GM19467 (cell line): ENCODE measurements around the gene FNDC4.
"Not testable (repeated sequence)": the region's sequence is repeated elsewhere in the genome, so short reads cannot be mapped to it uniquely, and the experiment has no call there.

Source experiments
- ATAC-seq: cut with Tn5 transposase; IDR thresholded peaks from one replicate; pipeline ENCODE4 v1.9.1; 2021; ENCODE audit warnings: mild to moderate bottlenecking, moderate library complexity; ENCODE audit not compliant: unreplicated experiment

Gene FNDC4

DNA sequence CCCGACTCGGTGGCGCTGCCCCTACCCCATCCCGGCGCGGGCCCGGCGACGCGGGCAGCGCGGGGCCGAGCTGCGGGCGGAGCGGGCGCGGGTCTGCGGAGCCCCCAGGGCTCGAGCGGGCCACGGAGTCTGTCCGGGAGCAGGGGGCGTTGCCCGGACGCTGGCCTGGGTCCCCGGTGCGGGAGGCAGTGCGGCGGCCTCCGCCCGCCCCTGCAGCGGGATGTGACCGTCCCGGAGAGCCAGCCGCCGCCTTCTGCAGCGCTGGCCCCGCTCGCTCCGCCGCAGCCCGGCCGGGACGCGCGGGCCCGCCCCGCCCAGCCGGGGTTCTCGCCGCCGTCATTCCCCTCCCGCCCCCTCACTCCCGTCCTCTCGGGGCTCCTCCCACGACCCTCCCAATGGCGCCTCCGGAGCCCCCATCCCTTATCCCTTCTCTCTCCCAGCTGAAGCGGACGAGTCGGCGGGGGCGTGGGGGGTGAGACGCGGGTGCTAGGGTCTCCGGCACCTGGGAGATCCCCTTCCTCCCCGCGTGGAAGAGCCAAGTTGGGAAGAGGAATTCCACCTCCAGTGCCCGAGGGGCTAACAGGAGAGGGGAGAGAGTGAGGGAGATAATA is at the start of gene FNDC4:
FNDC4 (minus strand) TSS at position 257 of the 611 bp plus-strand sequence. CDS start 521 bp downstream, outside the sequence.
- ATAC-seq: no peak

DNA sequence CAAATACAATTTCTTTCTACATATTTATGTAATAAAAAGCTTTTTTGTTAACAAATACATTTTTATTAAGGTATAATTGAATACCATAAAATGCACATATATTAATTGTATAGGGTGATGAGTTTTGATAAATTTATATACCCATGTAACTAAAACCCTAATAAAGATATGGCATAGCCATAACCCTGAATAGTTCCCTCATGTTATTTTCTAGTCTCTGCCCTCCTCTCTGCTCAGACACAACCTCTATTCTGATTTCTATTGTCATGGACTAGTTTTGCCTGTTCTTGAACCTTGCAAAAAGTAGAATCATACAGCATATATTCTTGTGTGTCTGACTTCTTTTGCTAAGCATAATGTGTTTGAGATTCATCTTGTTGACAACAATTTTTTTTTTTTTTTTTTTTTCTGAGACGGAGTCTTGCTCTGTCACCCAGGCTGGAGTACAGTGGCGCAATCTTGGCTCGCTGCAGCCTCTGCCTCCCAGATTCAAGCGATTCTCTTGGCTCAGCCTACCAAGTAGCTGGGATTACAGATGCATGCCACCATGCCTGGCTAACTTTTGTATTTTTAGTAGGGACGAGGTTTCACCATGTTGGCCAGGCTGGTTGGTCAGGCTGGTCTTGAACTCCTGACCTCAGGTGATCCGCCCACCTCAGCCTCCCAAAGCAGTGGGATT is 49.3 kb upstream of the FNDC4 start:
- ATAC-seq: no peak

DNA sequence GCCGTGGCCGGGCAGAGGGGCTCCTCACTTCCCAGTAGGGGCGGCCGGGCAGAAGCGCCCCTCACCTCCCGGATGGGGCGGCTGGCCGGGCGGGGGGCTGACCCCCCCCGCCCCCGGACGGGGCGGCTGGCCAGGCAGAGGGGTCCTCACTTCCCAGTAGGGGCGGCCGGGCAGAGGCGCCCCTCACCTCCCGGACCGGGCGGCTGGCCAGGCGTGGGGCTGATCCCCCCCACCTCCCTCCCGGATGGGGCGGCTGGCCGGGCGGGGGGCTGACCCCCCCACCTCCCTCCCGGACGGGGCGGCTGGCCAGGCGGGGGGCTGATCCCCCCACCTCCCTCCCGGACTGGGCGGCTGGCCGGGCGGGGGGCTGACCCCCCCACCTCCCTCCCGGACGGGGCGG is 44.6 kb upstream of the FNDC4 start:
- ATAC-seq: not testable (repeated sequence)

DNA sequence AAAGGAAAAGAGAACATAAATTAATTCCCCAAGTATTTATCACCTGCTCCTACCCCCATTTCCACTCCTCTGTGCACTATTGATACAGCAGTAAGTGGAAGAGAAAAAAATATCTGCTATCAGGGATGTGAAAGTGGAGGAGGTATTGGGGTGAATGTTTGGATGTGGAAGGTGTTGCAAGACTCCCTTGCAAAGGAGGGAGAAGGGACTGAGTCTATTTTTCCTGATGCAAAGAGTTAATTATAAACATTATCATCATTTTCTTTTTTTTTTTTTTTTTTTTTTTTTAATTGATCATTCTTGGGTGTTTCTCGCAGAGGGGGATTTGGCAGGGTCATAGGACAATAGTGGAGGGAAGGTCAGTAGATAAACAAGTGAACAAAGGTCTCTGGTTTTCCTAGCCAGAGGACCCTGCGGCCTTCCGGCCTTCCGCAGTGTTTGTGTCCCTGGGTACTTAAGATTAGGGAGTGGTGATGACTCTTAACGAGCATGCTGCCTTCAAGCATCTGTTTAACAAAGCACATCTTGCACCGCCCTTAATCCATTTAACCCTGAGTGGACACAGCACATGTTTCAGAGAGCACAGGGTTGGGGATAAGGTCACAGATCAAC is 43.9 kb upstream of the FNDC4 start:
- ATAC-seq: not testable (repeated sequence)

- ATAC-seq: no peak
Measured at GRCh38 chr2:27537287-27537686, 42.3 kb upstream of the FNDC4 start.

- ATAC-seq: no peak
Measured at GRCh38 chr2:27531983-27532382, 37.0 kb upstream of the FNDC4 start.

DNA sequence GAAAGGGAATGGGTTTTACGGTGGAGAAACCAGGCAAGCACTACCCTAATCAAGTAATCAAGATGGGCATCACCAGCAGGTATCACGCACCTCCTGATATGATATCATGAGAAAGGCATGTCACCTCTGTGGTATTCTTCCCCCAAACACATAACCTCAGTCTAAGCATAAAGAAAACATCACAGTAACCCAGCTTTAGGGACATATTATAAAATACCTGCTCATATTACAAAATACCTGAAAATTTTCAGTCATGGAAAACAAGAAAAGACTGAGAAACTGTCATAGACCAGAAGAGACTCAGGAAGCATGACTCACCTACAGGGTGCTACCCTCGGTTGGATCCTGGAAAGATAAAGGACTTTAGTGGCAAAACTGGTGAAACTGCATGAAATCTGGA is 32.2 kb upstream of the FNDC4 start:
- no peak for ATAC-seq

DNA sequence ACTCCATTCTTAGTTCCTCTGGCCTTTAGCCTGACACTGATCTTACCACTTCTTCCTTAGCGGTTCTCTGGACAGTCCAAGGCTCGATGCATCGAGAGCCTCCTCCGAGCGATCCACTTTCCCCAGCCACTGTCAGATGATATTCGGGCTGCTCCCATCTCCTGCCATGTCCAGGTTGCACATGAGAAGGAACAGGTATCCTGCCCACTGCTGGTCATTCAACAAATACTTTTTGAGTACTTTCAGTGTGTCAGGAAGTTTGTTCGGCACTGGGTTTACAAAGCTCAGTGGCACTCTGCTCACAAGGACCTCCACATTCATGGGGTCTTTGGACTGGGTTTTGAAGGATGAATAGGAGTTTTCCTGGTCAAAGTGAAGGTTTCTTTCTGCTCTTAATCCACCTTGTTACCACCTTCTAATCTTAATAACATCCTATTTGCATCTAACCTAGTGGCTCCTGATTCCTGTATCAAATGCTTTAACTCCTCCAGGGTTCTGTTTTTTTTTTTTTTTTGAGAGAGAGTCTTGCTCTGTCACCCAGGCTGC is 27.5 kb upstream of the FNDC4 start:
- ATAC-seq: no peak

DNA sequence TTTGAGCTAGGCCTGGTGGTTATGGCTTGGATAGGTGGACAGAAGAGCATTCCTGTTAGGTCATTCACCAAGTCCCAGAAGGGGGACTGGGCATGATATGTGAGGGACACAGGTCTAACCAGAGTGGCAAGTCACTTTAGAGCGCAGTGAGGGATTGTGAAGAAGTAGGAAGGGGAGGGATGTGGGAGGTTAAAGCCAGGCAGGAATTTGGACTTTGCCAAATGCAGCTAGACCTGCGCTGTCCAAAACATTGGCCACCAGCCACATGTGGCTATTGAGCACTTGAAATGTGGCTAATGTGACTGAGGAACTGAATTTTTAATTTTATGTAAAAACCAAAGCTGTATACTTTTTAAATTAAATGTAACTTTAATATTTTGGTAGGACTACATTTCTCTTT is 25.3 kb upstream of the FNDC4 start:
- ATAC-seq: no peak

DNA sequence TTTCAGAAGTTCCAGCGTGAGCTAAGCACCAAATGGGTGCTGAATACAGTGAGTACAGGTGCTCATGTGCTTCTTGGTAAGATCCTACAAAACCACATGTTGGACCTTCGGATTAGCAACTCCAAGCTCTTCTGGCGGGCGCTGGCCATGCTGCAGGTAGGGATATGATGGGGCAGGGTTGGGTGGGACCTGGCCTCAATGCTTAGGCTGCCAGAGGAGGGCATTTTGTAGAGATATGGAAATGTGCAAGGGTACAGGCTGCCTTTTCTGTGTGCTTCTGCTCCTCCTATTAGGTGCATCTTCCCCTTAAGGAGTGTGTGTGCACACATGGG is 23.7 kb upstream of the FNDC4 start:
- no peak for ATAC-seq

DNA sequence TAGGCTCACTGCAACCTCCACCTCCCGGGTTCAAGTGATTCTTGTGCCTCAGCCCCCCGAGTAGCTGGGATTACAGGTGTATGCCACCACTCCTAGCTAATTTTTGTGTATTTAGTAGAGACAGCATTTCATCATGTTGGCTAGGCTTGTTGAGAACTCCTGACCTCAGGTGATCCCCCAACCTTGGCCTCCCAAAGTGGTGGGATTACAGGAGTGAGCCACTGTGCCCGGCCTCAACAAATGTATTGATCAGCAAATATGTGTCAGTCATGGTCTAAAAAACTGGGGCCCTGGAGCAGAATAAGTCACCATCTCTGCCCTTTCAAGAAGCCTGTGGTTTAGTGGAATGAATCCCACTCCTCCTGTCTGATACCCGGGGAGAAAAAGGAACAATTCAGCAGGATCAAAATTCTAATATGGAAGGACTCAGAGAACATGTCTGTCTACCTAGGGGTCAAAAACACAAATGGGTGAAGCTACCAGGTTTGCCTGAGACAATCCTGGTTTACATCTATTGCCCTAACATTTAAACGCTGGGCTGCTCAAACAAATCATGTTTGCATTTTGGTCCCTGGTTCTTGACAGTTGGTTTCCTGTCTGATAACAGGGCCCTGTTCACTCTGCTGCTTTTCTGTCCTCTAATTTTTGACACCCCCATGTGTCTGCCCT is 23.2 kb upstream of the FNDC4 start:
- no peak for ATAC-seq

DNA sequence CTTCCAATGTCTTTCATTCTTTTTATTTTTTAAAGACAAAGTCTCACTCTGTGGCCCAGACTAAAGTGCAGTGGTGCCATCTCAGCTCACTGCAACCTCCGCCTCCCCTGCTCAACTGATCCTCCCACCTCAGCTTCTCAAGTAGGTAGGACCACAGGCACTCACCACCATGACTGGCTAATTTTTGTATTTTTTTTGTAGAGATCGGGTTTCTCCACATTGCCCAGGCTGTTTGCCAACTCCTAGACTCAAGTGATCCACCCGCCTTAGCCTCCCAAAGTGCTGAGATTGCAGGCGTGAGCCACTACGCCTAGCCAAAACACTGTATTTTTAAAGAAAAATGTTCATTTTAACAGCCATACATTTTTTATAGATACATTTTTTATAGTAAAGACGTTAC is 14.3 kb upstream of the FNDC4 start:
- no peak for ATAC-seq

GRCh38 chr2:27507293-27507692 is 12.3 kb upstream of the FNDC4 start:
- no peak for ATAC-seq

GRCh38 chr2:27506587-27506986 is 11.6 kb upstream of the FNDC4 start:
- no peak for ATAC-seq

GRCh38 chr2:27502142-27502541 is 7.1 kb upstream of the FNDC4 start:
- ATAC-seq: no peak

DNA sequence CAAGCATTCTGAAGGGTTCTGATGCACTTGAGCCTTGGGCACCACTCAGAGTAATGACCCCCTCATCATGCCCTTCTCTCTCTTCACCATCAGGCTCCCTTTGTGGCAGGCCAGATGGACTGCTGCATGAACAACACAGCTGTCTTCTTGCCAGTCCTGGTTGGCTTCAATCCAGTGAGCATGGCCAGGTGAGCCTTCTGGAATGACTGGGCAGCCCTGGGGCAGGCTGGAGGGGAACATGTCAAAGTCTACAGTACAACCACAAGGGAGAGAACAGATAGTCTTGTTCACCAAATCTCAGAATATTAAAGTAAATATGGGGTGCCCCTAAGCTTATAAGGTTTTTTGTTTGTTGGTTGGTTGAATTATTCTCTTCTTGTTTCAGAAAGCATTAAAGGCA is 6.0 kb upstream of the FNDC4 start:
- ATAC-seq: no peak

DNA sequence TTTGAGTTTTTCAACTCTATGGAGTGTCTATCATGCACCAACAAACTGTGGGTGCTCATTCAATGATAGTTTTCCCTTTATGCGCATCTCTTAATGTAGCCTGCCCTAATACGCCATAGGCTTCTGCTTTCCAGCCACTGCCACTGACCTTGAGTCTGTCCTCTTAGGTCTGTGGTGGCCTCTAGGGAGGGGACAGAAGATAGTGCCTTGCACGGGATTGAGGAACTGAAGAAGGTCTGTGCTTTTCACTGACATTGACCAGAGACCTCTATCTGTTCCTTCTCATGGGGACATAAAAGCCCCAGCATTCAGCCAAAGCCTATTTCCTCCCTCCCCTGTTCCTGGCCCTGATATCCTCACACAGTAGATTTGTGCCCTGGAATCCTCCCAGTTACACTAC is 4.0 kb upstream of the FNDC4 start:
- no peak for ATAC-seq

DNA sequence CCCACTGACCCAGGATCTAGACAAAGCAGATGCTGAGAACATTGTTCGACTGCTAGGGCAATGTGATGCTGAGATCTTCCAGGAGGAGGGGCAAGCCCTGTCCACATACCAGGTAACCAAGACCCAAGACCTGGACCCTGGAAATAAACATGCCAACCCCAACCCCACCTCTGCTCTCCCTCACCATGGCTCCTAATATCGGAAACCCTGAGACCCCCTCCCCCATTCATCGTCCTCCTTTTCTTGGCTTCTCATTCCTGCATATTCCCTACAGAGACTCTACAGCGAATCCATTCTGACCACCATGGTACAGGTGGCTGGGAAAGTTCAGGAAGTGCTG is 2.3 kb upstream of the FNDC4 start:
- no peak for ATAC-seq

DNA sequence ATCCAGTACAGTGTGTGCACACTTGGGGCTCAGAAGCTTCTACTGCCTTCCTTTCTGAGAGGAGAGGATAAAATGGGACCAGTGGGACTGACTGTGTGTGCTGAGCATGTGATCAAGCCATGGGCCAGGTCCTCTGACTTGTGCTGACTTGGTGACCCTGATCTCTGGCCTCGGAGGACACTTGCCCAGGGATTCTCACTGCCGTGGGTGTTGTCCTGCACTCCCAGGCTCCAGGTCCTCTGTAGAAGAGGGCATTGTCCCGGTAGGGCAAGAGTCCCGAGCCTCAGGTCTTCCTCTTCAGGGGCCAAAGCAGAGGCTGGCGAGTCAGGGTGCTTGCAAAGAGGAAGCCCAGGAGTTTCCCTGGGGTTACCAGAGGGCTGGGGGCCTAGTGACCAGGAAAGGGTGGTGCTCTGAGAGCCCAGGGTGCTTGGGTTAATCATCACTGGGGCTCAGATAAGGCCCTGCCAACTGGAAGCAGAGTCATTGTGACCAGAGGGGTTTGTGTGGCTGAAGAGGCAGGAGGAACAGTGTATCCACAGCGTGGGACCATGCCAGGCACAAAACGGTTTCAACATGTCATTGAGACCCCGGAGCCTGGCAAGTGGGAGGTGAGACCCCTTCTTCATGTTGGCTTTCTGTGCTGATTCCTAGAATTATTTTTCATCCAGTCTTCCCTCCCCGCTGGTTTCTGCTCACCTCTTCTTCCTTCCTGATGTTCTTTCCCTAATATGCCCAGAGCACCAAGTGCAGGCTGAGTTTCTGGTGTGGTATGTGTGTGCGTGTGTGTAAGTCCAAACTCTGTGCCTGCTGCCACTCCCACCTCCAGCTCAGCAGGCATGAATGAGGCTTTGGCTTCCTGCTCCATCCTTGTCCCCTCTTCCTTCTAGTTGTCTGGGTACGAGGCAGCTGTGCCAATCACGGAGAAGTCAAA is 1.6 kb upstream of the FNDC4 start, which contains the start of gene GCKR:
GCKR (plus strand) TSS at position 483 of the 931 bp plus-strand sequence; CDS start at position 549, 66 bp downstream.
- ATAC-seq: no peak

- ATAC-seq: no peak
Measured at GRCh38 chr2:27495840-27496356, 898 bp upstream of the FNDC4 start.
